ENCODE results near the gene CNTN3.

Gene CNTN3

DNA sequence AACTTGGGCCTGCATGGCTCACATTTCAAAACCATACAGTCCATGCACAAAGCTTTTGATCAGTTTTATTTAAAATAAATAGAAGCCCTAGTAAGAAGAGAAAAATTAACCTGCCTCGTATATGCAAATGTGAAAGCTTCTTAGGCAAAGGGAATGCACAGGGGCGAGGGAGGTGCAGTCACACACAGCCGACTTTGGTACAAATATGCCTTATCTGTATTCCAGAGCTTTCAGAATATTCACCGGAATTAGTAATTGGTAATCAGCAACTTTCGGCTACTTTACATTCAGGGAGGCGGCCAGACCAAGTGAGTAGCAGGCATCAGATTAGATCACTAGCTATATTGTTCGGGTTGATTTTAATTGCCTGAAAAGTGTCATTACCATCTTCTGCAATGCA, 7.5 kb downstream of the CNTN3 start (continued):
- TF ChIP-seq, protein P1, sequence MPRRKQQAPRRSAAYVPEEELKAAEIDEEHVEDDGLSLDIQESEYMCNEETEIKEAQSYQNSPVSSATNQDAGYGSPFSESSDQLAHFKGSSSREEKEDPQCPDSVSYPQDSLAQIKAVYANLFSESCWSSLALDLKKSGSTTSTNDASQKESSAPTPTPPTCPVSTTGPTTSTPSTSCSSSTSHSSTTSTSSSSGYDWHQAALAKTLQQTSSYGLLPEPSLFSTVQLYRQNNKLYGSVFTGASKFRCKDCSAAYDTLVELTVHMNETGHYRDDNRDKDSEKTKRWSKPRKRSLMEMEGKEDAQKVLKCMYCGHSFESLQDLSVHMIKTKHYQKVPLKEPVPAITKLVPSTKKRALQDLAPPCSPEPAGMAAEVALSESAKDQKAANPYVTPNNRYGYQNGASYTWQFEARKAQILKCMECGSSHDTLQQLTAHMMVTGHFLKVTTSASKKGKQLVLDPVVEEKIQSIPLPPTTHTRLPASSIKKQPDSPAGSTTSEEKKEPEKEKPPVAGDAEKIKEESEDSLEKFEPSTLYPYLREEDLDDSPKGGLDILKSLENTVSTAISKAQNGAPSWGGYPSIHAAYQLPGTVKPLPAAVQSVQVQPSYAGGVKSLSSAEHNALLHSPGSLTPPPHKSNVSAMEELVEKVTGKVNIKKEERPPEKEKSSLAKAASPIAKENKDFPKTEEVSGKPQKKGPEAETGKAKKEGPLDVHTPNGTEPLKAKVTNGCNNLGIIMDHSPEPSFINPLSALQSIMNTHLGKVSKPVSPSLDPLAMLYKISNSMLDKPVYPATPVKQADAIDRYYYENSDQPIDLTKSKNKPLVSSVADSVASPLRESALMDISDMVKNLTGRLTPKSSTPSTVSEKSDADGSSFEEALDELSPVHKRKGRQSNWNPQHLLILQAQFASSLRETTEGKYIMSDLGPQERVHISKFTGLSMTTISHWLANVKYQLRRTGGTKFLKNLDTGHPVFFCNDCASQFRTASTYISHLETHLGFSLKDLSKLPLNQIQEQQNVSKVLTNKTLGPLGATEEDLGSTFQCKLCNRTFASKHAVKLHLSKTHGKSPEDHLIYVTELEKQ (tag by site-specific recombination; IDR thresholded peaks at IDR 0.05; ENCODE audit: borderline replicate concordance): no peak
- TF ChIP-seq, protein P2, sequence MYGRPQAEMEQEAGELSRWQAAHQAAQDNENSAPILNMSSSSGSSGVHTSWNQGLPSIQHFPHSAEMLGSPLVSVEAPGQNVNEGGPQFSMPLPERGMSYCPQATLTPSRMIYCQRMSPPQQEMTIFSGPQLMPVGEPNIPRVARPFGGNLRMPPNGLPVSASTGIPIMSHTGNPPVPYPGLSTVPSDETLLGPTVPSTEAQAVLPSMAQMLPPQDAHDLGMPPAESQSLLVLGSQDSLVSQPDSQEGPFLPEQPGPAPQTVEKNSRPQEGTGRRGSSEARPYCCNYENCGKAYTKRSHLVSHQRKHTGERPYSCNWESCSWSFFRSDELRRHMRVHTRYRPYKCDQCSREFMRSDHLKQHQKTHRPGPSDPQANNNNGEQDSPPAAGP (tag by site-specific recombination; IDR thresholded peaks at IDR 0.05): no peak
- TF ChIP-seq ZNF623 (tag by site-specific recombination; IDR thresholded peaks at IDR 0.05): no peak
- TF ChIP-seq ZBTB21 (tag by site-specific recombination; IDR thresholded peaks at IDR 0.05): no peak
- TF ChIP-seq ZNF48 (tag by site-specific recombination; IDR thresholded peaks at IDR 0.05): no peak
- TF ChIP-seq, protein P3, sequence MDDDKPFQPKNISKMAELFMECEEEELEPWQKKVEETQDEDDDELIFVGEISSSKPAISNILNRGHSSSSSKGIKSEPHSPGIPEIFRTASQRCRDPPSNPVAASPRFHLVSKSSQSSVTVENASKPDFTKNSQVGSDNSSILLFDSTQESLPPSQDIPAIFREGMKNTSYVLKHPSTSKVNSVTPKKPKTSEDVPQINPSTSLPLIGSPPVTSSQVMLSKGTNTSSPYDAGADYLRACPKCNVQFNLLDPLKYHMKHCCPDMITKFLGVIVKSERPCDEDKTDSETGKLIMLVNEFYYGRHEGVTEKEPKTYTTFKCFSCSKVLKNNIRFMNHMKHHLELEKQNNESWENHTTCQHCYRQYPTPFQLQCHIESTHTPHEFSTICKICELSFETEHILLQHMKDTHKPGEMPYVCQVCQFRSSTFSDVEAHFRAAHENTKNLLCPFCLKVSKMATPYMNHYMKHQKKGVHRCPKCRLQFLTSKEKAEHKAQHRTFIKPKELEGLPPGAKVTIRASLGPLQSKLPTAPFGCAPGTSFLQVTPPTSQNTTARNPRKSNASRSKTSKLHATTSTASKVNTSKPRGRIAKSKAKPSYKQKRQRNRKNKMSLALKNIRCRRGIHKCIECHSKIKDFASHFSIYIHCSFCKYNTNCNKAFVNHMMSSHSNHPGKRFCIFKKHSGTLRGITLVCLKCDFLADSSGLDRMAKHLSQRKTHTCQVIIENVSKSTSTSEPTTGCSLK (tag by site-specific recombination; IDR thresholded peaks at IDR 0.05): no peak
- no peak for TF ChIP-seq ZNF670 (tag by site-specific recombination; IDR thresholded peaks at IDR 0.05; ENCODE audit: low read depth)
- TF ChIP-seq, protein P4, sequence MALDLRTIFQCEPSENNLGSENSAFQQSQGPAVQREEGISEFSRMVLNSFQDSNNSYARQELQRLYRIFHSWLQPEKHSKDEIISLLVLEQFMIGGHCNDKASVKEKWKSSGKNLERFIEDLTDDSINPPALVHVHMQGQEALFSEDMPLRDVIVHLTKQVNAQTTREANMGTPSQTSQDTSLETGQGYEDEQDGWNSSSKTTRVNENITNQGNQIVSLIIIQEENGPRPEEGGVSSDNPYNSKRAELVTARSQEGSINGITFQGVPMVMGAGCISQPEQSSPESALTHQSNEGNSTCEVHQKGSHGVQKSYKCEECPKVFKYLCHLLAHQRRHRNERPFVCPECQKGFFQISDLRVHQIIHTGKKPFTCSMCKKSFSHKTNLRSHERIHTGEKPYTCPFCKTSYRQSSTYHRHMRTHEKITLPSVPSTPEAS (tag by site-specific recombination; IDR thresholded peaks at IDR 0.05): no peak

DNA sequence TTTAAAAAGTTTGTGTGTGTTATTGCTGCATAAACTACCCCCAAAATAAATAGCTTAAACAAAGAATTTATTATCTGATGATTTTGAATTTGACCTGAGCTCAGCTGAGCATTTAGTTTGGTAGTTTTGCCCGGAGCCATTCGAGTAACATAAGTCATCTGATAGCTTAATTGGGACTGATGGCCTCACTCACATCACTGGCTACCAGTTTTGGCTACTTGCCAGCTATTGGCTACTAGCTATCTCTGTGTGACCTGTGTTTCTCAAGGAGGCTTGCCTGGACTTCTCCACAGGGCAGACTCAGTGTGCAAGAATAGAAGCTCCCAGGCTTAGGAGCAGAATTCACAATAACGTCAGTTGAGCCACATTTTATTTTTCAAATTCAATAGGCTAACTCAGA, 9.0 kb downstream of the CNTN3 start:
- Histone ChIP-seq H3K4me3 (ENCODE audit: low read depth, low read length) (no peak overlapping the region), H3K36me3 (ENCODE audit: control insufficient read depth in 2 of 2, insufficient read depth in 1 of 2, low read length in 2 of 2) (no peaks in the 10 kb centered on the region), H3K4me1 (ENCODE audit: control insufficient read depth, insufficient read depth, low read length) (no peaks in the 10 kb centered on the region), H3K27ac (ENCODE audit: extremely low read depth, low read depth, low read length) (no peak overlapping the region), H3K9me3 (ENCODE audit: control insufficient read depth, insufficient read depth, low read depth, low read length) (no peaks in the 10 kb centered on the region)
- no peak for TF ChIP-seq ZNF670 (tag by site-specific recombination; IDR thresholded peaks at IDR 0.05; ENCODE audit: low read depth)
- ChIA-PET CTCF (no interaction called here), POLR2A (no interaction called here)

DNA sequence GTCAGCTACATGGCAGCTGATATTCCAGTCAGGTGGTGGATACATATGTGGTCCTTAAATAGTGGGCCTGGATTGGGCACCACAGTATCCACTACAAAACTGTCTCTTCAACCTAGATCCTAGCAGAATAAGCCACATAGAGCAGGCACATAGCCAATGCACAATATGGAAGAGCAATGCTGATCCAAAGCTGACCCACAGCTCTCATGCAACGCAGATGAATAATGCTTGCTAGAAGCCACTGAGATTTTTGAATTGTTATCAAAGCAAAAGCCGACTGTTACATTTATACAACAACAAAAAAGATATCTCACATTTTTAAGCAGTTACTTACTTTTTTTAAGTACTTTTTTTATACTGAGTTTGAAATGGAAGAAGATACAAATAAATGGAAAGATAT, 11.2 kb downstream of the CNTN3 start:
- ChIA-PET CTCF (interaction anchor here (0.7 kb wide), 1 partner anchor 40 kb away, joined by 3 read pairs; no protein-coding TSS in a partner anchor), POLR2A (no interaction called here)
- H3K36me3 ChIP-seq (ENCODE audit: control insufficient read depth in 2 of 2, insufficient read depth in 1 of 2, low read length in 2 of 2): no peaks in the 10 kb centered on the region
- H3K27ac ChIP-seq (ENCODE audit: extremely low read depth, low read depth, low read length): no peak overlapping the region
- H3K4me1 ChIP-seq (ENCODE audit: control insufficient read depth, insufficient read depth, low read length): no peaks in the 10 kb centered on the region
- no peaks in the 10 kb centered on the region for H3K9me3 ChIP-seq (ENCODE audit: control insufficient read depth, insufficient read depth, low read depth, low read length)
- H3K4me3 ChIP-seq (ENCODE audit: low read depth, low read length): no peak overlapping the region
- TF ChIP-seq BCL11B (tag by site-specific recombination; IDR thresholded peaks at IDR 0.05; ENCODE audit: low read depth) (no peak), ZNF146 (tag by site-specific recombination; IDR thresholded peaks at IDR 0.05) (no peak), ZNF843 (tag by site-specific recombination; IDR thresholded peaks at IDR 0.05) (no peak), ZNF350 (tag by site-specific recombination; IDR thresholded peaks at IDR 0.05) (no peak), ZBTB20 (tag by site-specific recombination; IDR thresholded peaks at IDR 0.05) (no peak), ZNF266 (tag by site-specific recombination; IDR thresholded peaks at IDR 0.05; ENCODE audit: low read depth) (no peak), ZNF501 (tag by site-specific recombination; IDR thresholded peaks at IDR 0.05) (no peak), ZNF302 (tag by site-specific recombination; IDR thresholded peaks at IDR 0.05; ENCODE audit: low read depth) (no peak)
- TF ChIP-seq, protein P5, sequence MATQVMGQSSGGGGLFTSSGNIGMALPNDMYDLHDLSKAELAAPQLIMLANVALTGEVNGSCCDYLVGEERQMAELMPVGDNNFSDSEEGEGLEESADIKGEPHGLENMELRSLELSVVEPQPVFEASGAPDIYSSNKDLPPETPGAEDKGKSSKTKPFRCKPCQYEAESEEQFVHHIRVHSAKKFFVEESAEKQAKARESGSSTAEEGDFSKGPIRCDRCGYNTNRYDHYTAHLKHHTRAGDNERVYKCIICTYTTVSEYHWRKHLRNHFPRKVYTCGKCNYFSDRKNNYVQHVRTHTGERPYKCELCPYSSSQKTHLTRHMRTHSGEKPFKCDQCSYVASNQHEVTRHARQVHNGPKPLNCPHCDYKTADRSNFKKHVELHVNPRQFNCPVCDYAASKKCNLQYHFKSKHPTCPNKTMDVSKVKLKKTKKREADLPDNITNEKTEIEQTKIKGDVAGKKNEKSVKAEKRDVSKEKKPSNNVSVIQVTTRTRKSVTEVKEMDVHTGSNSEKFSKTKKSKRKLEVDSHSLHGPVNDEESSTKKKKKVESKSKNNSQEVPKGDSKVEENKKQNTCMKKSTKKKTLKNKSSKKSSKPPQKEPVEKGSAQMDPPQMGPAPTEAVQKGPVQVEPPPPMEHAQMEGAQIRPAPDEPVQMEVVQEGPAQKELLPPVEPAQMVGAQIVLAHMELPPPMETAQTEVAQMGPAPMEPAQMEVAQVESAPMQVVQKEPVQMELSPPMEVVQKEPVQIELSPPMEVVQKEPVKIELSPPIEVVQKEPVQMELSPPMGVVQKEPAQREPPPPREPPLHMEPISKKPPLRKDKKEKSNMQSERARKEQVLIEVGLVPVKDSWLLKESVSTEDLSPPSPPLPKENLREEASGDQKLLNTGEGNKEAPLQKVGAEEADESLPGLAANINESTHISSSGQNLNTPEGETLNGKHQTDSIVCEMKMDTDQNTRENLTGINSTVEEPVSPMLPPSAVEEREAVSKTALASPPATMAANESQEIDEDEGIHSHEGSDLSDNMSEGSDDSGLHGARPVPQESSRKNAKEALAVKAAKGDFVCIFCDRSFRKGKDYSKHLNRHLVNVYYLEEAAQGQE (tag by site-specific recombination; IDR thresholded peaks at IDR 0.05): no peak
- TF ChIP-seq, protein P6, sequence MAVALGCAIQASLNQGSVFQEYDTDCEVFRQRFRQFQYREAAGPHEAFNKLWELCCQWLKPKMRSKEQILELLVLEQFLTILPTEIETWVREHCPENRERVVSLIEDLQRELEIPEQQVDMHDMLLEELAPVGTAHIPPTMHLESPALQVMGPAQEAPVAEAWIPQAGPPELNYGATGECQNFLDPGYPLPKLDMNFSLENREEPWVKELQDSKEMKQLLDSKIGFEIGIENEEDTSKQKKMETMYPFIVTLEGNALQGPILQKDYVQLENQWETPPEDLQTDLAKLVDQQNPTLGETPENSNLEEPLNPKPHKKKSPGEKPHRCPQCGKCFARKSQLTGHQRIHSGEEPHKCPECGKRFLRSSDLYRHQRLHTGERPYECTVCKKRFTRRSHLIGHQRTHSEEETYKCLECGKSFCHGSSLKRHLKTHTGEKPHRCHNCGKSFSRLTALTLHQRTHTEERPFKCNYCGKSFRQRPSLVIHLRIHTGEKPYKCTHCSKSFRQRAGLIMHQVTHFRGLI (tag by site-specific recombination; IDR thresholded peaks at IDR 0.05): no peak
